DMS53 (cell line): ENCODE data around the gene CCDC150.
A peak's percentile ranks its signal among the peaks of the same experiment; 100 is the strongest.
"Not testable (repeated sequence)": the region's sequence is repeated elsewhere in the genome, so short reads cannot be mapped to it uniquely, and the experiment has no call there.

Experiments
- DNase-seq: peaks from one replicate; lab custom pipeline; 2025; lab: John Stamatoyannopoulos, UW

CCDC150 gene

GRCh38 chr2:196712867-196713266 is 73.4 kb downstream of the CCDC150 start:
- DNase-seq: peak; percentile 62

DNA sequence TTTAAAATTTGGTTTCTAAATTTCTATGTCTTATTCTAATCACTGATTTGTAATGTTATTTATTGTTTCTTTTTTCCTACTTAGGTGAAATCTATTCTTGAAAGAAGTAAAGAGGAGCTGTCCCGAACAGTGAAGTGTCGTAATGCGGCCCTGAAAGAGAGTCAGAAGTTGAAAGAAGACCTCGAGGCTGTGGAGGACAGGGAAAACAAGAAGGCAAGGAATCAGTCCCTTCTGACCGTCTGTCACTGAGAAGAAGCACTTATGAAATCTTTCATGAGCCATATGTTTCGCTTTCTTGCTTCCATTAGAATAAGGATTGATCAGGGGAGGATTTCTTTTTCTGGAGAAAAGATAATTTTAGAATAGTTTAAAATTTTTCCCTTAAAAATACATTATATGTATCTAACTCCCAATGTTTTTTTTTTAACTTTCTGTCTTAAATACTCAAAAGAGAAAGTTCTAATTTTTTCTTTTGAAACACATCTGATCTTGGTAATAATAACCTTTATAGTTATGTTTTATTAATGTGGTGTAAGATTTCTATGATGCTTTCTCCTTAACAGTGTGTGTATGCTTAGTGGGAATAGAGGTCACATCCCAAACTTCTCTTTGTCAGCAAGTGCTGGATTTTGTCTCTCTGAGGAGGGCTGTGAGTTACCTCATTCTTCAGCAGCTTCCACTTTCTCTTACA is 79.0 kb downstream of the CCDC150 start:
- DNase-seq: no peak

DNA sequence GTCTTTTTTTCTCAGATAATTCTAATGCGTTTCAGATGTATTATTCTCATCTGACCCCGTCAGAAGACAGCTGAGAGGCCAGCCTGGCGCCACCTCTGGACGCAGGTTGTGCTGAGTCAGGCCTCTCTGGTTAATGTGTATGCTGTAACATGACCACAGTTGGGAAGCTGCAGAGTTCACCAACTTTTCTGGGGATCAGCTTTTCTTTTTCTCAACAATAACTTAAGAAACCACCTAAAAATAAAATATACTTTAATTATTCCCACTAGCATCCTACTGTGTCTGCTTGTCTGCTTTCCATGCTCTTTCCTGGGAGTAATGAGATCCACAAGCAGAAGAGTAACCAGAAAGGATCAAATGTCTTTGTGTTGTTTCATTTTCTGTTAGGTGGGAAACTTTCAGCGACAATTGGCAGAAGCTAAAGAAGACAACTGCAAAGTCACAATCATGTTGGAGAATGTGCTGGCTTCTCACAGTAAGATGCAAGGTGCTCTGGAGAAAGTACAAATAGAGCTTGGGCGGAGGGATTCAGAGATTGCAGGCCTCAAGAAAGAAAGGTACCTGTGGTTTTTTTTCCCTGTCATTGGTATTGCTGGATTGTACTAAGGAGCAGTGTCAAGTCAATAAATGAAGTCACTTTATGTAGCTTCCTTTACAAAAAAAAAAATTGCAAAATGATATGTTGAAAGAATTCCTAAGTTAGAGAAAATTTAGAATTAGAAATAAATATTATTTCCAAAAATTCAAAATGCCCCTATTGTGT is 79.8 kb downstream of the CCDC150 start:
- DNase-seq: peak; percentile 80

GRCh38 chr2:196723571-196723970 is 84.1 kb downstream of the CCDC150 start:
- DNase-seq: no peak

DNA sequence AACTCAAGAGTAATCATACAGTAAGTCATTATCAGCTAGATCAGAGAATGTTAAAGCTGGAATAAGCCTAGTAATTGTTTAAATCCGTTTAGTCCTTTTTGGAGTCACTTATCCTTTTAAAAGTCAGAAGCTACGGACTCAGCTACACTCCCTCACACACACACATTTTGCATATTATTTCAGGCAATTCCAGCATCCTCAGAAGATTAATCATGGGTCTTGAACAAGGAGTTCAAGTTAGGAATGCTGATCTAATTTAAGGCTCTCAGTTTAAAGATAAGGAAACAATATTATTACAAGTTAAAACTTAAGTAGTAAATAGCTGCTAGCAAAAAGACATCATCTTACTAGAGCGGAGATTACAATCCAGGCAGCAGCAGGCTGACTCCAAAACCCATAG is 85.7 kb downstream of the CCDC150 start:
- DNase-seq: no peak

GRCh38 chr2:196725882-196726281 is 86.4 kb downstream of the CCDC150 start:
- no peak for DNase-seq

DNA sequence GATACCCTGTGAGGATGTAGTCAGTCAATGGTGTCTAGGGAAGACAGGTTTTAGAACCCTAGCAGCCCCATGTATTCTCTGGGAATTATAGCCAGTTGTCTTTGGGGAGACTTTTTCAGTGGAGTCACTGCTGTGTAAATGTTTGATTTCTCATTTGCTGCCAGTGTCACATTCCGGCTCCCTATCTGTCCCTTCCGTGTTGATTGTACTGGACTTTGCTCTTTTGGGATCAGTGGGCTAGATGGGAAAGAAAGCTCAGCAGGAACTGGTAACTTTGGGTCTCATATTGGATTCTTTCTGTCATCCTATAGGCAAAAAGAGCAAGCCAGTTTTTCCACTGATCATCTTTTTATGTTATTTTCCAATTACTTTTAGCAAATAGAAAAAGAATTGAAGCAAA is 89.9 kb downstream of the CCDC150 start:
- peak; percentile 36 for DNase-seq

- not testable (repeated sequence) for DNase-seq
Measured at GRCh38 chr2:196736646-196737045, 97.1 kb downstream of the CCDC150 start.

GRCh38 chr2:196737046-196737445 is 97.5 kb downstream of the CCDC150 start:
- DNase-seq: no peak

GRCh38 chr2:196739031-196739430 is 99.5 kb downstream of the CCDC150 start:
- no peak for DNase-seq

- no peak for DNase-seq
Measured at GRCh38 chr2:196742216-196742615, 102.7 kb downstream of the CCDC150 start.

GRCh38 chr2:196742685-196743084 is 103.2 kb downstream of the CCDC150 start:
- no peak for DNase-seq

- no peak for DNase-seq
Measured at GRCh38 chr2:196743165-196743564, 103.7 kb downstream of the CCDC150 start.

GRCh38 chr2:196745711-196746110 is 106.2 kb downstream of the CCDC150 start:
- DNase-seq: no peak

DNA sequence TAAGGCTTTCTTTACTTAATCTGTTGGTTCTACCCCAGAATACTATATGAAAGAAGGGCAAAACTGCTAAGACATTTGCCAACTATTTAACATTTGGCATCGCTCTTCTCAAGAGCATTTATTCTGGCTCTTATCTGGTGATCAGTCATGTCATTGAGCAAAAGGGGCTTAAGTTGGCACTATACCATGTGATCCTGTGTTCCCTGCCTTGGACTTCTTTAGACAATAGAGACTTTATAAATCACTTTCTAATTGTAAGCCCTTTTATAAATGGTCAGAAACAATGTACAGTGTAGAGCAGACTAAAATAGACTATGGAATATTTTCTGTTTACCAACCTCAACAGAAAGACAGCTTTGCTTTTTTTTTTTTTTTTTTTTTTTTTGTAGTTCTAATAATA is 107.9 kb downstream of the CCDC150 start:
- DNase-seq: no peak

GRCh38 chr2:196748123-196748522 is 108.6 kb downstream of the CCDC150 start:
- no peak for DNase-seq

- no peak for DNase-seq
Measured at GRCh38 chr2:196750291-196750923, 110.9 kb downstream of the CCDC150 start.

DNA sequence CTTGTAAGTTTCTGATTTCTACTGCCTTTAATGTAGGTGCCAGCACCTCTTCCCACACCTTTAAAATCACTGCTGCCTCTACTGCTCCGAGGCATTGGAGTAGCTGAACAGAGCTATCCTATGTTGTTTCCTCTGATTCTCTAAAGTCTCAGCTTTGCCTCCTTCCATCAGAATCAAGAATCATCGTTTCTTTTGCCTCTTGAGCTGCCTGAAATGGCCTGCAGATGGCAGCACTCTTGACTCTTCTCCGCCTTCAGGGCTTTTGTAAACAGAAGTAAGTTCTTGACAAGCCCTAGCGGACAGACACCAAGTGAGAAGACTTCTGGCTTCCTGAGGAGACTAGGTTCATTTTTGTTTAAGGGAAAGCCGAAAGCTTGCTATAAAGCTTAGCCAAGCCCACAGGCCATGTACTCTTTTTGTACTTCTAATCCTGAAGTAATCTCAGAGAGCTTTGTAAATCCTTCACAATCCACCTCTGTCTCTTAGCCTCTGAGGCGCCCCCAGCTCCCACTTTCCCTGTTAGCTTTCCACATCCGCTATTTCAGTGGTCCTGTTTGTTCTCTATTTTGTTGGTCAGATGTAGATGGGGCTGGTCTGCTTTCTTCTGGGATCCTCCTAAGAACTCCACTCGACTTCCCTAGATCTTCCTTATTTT is 111.6 kb downstream of the CCDC150 start:
- peak; percentile 81 for DNase-seq

DNA sequence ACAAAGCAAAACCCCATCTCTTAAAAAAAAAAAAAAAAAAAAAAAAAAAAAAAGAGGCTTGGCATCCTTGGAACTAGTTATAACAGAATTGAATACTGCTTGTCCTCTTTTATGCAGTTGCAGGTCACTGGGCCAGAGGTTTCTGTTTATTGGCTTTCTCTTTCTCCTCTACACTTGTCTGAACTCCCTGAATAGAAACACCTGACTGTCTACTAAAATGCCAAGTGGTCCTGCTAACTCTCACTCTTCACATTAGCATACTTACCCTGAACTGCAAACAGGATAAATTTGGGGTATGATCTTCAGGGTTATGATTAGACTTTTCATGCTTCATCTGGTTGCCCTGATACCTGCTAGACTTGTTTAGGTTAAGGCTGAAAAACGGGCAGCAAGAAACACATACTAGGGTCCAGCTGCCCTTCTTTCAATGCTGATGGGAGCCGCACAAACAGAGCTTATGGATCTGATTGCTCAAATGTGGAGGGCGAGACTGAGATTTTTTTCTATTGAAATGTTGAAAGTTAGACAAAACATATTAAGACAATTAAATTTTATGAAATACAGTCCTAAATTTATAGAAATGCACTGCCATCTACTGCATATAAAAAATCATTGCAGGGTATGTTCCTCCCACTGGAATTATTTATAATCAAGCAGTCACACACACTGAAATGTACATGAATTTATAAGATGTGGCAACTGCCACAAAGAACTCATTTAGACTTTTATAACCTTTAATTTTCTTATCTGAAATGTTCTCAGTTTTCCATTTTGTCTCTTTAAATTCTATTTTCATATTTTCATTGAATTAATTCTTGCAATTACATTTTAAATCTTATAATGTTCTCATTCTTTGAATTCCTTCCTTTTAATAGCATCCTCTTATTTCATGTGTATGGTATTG is 119.2 kb downstream of the CCDC150 start:
- DNase-seq: peak; percentile 38

DNA sequence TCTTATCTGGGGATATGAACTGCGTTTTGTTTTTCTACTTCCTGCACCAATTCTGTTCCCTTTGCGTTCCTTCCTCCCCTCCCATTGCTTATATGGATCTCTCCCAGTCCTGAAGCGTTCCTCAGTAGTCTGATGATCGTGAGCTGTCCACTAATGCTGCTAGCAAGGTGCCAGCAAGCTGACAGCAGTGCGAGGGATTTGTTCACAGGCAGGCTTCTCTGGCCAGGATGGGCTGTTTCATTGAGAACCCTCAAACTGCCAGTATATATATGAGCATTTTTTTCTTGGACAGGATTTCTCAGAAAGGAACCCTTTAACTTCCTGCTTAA is 119.8 kb downstream of the CCDC150 start:
- DNase-seq: no peak

GRCh38 chr2:196767101-196767500 is 127.6 kb downstream of the CCDC150 start:
- DNase-seq: no peak
